HL-60 (cell line): ENCODE results near the gene MFSD1.

ENCODE experiments used
- DNase-seq, 2 experiments: peaks; one replicate each; pipeline ENCODE4 v3.0.0-alpha.2; 2010 to 2020; ENCODE audit warnings: low read depth in 1 of 2, low spot score in 1 of 2
- H3K27ac ChIP-seq: fragments of 250-450 bp; sonication (Bioruptor Pico); replicated peaks from 2 replicates; pipeline ENCODE4 v1.5.1; 2020; ENCODE audit warnings: mild to moderate bottlenecking, moderate library complexity
- H3K27me3 ChIP-seq: fragments of 250-450 bp; sonication (Bioruptor Pico); 2 replicates; pipeline ENCODE4 v1.5.1; 2021; ENCODE audit warnings: mild to moderate bottlenecking, moderate library complexity; ENCODE audit not compliant: insufficient read depth, poor library complexity, severe bottlenecking
- H3K4me3 ChIP-seq: replicated peaks from 2 replicates; pipeline ENCODE4 v1.5.1; 2011; ENCODE audit warnings: mild to moderate bottlenecking, control low read depth, low read length; ENCODE audit not compliant: insufficient read depth
- CTCF ChIP-seq: IDR thresholded peaks from one replicate; pipeline ENCODE4 v1.5.1; 2011; ENCODE audit warnings: low read length, control low read depth, inconsistent platforms; ENCODE audit not compliant: insufficient read depth
- GABPA ChIP-seq: IDR thresholded peaks from 2 replicates; pipeline ENCODE4 v1.6.1; 2012; ENCODE audit warnings: low read depth
- POLR2AphosphoS5 ChIP-seq: IDR thresholded peaks from 2 replicates; pipeline ENCODE4 v1.6.1; 2012; ENCODE audit warnings: low read depth
- REST ChIP-seq: IDR thresholded peaks from 2 replicates; pipeline ENCODE4 v1.6.1; 2012; ENCODE audit warnings: low read depth; ENCODE audit not compliant: insufficient replicate concordance
- SPI1 ChIP-seq: IDR thresholded peaks from 2 replicates; pipeline ENCODE4 v1.6.1; 2012; ENCODE audit warnings: low read depth, mild to moderate bottlenecking, borderline replicate concordance

The MFSD1 gene

GRCh38 chr3:158794206-158794605, 7.6 kb upstream of the MFSD1 start:
- DNase-seq: no peak
- no peak overlapping the region for H3K27ac ChIP-seq
- TF ChIP-seq CTCF: no peak
- no peak for TF ChIP-seq SPI1
- TF ChIP-seq POLR2AphosphoS5: no peak
- no peak for TF ChIP-seq GABPA
- no peak for TF ChIP-seq REST
- no peak overlapping the region for H3K4me3 ChIP-seq
- no peaks in the 10 kb centered on the region for H3K27me3 ChIP-seq

- Histone ChIP-seq H3K27me3 (no peaks in the 10 kb centered on the region), H3K27ac (no peak overlapping the region), H3K4me3 (no peak overlapping the region)
- peak in 1 of 2 experiments; percentile 37 for DNase-seq
- TF ChIP-seq SPI1 (no peak), CTCF (peak; percentile 64)
These were observed 6.8 kb upstream of the MFSD1 start for GRCh38 chr3:158794936-158795518.

GRCh38 chr3:158801201-158801600, 653 bp upstream of the MFSD1 start:
- H3K4me3 ChIP-seq: peak overlapping the region; percentile 91
- H3K27ac ChIP-seq: peak overlapping the region; percentile 97
- no peak for DNase-seq
- TF ChIP-seq REST (no peak), GABPA (no peak), SPI1 (no peak), CTCF (no peak), POLR2AphosphoS5 (no peak)
- H3K27me3 ChIP-seq: no peaks in the 10 kb centered on the region
